ENCODE data around the gene PCDH15.

GRCh38 chr10:53894145-53894544, 906.9 kb downstream of the PCDH15 start:
- TF ChIP-seq CTCF (IDR thresholded peaks at IDR 0.05; ENCODE audit: low read length) (no peak), EZH2 (optimal IDR thresholded peaks at IDR 0.05; ENCODE audit: low read depth, low read length) (no peak)

Data from MM.1S (cell line).